Thoracic aorta (tissue), 2 donors: ENCODE results near the gene STK32A. TPM values are rescaled to one million over a fixed set of nuclear protein-coding genes. Genes with fewer than 3 reads are reported as not detected.

Experiments used
- ATAC-seq: fragments of 150-250 bp; one replicate; pipeline ENCODE4 v1.8.0; 2017; ENCODE audit warnings: low read depth; ENCODE audit not compliant: insufficient number of reproducible peaks, low FRiP score
- DNase-seq: peaks from one replicate; pipeline ENCODE4 v3.0.0-alpha.2; 2020; ENCODE audit warnings: low spot score
- H3K27ac ChIP-seq, 2 donors: fragments of 200-600 bp; sonication (generic); 1 replicate in 1 of 2; 2 replicates in 1 of 2; pipeline ENCODE4 v1.5.1; 2016; ENCODE audit warnings: mild to moderate bottlenecking in 2 of 2, moderate library complexity in 2 of 2
- H3K27me3 ChIP-seq: fragments of 200-600 bp; sonication (generic); replicated peaks from 2 replicates; pipeline ENCODE4 v1.6.0; 2016; ENCODE audit warnings: mild to moderate bottlenecking; ENCODE audit not compliant: insufficient read depth
- H3K36me3 ChIP-seq: fragments of 200-600 bp; sonication (generic); one replicate; pipeline ENCODE4 v1.5.1; 2016
- H3K4me1 ChIP-seq, 2 donors: fragments of 200-600 bp; sonication (generic); 1 replicate in 1 of 2; 2 replicates in 1 of 2; pipeline versions ENCODE4 v1.5.1 to v1.6.0; 2016; ENCODE audit warnings: low read depth in 2 of 2, mild to moderate bottlenecking in 1 of 2; ENCODE audit not compliant: control insufficient read depth in 1 of 2
- H3K4me3 ChIP-seq: fragments of 200-600 bp; sonication (generic); 2 replicates; pipeline ENCODE4 v1.5.1; 2016; ENCODE audit warnings: mild to moderate bottlenecking
- H3K9me3 ChIP-seq: fragments of 200-600 bp; sonication (generic); 2 replicates; pipeline ENCODE4 v1.5.1; 2016
- total RNA-seq, 2 donors: library from RNA; depleted of rRNA; stranded (reverse); fragments of >200 nt; gene quantifications; one replicate each; pipeline versions ENCODE4 v1.1.0 to v1.2.3, GENCODE V29; 2016
- TF ChIP-seq, protein P1 (sequence below): fragments of 200-600 bp; sonication (generic); IDR thresholded peaks from one replicate; pipeline ENCODE4 v1.5.1; 2019; ENCODE audit warnings: antibody characterized with exemption

STK32A gene
- total RNA-seq, 2 donors from 2014 or later, result 8.0 to 9.5 TPM

GRCh38 chr5:147290261-147290660 lies 55.4 kb downstream of the STK32A start:
- ATAC-seq (no peak), DNase-seq (no peak)
- Histone ChIP-seq H3K9me3 (no peaks in the 10 kb centered on the region), H3K27me3 (no peaks in the 10 kb centered on the region), H3K36me3 (no peaks in the 10 kb centered on the region), H3K27ac (no peak overlapping the region), H3K4me3 (no peak overlapping the region), H3K4me1 (no peaks in the 10 kb centered on the region)
- TF ChIP-seq, protein P1, sequence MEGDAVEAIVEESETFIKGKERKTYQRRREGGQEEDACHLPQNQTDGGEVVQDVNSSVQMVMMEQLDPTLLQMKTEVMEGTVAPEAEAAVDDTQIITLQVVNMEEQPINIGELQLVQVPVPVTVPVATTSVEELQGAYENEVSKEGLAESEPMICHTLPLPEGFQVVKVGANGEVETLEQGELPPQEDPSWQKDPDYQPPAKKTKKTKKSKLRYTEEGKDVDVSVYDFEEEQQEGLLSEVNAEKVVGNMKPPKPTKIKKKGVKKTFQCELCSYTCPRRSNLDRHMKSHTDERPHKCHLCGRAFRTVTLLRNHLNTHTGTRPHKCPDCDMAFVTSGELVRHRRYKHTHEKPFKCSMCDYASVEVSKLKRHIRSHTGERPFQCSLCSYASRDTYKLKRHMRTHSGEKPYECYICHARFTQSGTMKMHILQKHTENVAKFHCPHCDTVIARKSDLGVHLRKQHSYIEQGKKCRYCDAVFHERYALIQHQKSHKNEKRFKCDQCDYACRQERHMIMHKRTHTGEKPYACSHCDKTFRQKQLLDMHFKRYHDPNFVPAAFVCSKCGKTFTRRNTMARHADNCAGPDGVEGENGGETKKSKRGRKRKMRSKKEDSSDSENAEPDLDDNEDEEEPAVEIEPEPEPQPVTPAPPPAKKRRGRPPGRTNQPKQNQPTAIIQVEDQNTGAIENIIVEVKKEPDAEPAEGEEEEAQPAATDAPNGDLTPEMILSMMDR, result no peak

- no peaks in the 10 kb centered on the region for H3K36me3 ChIP-seq
- H3K27me3 ChIP-seq, result no peaks in the 10 kb centered on the region
- peaks cover 8 to 32% of the 10 kb centered on the region in 2 donors for H3K4me1 ChIP-seq
- peak overlapping the region; percentile 71 to 85 for H3K27ac ChIP-seq
- no peak overlapping the region for H3K4me3 ChIP-seq
- peak; percentile 10 for DNase-seq
- TF ChIP-seq, protein P1, result no peak
- H3K9me3 ChIP-seq, result no peaks in the 10 kb centered on the region
- no peak for ATAC-seq
Observed at GRCh38 chr5:147303251-147303650, 68.4 kb downstream of the STK32A start.

- H3K4me3 ChIP-seq, result no peak overlapping the region
- TF ChIP-seq, protein P1, result no peak
- no peaks in the 10 kb centered on the region for H3K36me3 ChIP-seq
- H3K4me1 ChIP-seq, result peaks cover 8 to 27% of the 10 kb centered on the region in 2 donors
- H3K9me3 ChIP-seq, result no peaks in the 10 kb centered on the region
- DNase-seq (no peak), ATAC-seq (peak; percentile 80)
- peak overlapping the region; percentile 71 to 85 for H3K27ac ChIP-seq
- H3K27me3 ChIP-seq, result no peaks in the 10 kb centered on the region
Observed at GRCh38 chr5:147303976-147304375, 69.2 kb downstream of the STK32A start.

DNA sequence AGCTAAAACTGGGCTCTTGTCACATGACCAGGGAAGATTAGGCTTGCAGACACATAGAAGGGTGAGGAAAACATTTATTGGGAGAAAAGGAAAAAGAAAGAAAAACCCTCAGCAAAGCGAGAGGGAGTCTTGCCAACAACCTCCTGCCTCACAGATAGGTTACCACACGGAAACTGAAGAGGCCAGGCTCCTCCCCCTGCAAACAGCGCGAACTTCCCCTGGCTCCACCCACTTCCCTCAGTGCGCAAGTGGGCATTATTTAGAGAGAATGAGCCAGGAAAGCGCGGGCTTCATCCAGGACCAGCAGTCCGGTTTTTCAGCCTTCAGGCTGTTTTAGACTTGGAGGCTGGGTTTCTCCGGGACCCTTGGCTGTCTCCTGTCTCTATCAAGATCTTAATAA lies 70.3 kb downstream of the STK32A start:
- DNase-seq (no peak), ATAC-seq (no peak)
- no peaks in the 10 kb centered on the region for H3K27me3 ChIP-seq
- H3K4me3 ChIP-seq, result no peak overlapping the region
- peaks cover 12 to 28% of the 10 kb centered on the region in 2 donors for H3K4me1 ChIP-seq
- no peaks in the 10 kb centered on the region for H3K9me3 ChIP-seq
- TF ChIP-seq, protein P1, result no peak
- no peaks in the 10 kb centered on the region for H3K36me3 ChIP-seq
- peak overlapping the region; percentile 60 to 85 for H3K27ac ChIP-seq

DNA sequence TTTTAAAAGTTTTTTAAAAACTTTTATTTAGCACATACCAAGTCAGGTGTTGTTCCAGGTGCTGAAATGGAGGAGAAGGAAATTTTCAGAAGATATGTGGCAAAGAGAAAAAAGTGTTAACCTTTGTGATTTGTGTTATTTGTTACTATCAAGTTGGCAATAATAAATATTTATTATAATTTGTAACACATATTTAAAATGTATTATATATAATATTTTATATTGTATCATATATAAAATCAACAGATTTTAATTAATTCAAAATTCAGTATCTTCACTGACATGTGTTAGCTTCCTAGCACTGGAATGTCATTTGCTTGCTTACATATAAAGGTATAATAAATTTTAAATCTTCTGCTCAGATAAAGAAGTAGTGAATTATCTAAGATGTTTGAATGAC lies 71.5 kb downstream of the STK32A start:
- Histone ChIP-seq H3K36me3 (no peaks in the 10 kb centered on the region), H3K4me3 (no peak overlapping the region), H3K27ac (no peak overlapping the region), H3K9me3 (no peaks in the 10 kb centered on the region), H3K4me1 (peaks cover 13 to 37% of the 10 kb centered on the region in 2 donors), H3K27me3 (no peaks in the 10 kb centered on the region)
- DNase-seq, result no peak
- TF ChIP-seq, protein P1, result no peak
- no peak for ATAC-seq
